WI38 (cell line): ENCODE results near the gene LAPTM5.

Experiments used
- H3K4me3 ChIP-seq: 2 replicates; pipeline ENCODE4 v1.5.1; 2011; ENCODE audit warnings: low read depth, mild to moderate bottlenecking, control low read depth, low read length
- TF ChIP-seq, protein P1 (sequence below): IDR thresholded peaks from 2 replicates; pipeline ENCODE4 v1.5.1; 2012; ENCODE audit warnings: low read depth, mild to moderate bottlenecking, control low read depth, low read length

The LAPTM5 gene

DNA sequence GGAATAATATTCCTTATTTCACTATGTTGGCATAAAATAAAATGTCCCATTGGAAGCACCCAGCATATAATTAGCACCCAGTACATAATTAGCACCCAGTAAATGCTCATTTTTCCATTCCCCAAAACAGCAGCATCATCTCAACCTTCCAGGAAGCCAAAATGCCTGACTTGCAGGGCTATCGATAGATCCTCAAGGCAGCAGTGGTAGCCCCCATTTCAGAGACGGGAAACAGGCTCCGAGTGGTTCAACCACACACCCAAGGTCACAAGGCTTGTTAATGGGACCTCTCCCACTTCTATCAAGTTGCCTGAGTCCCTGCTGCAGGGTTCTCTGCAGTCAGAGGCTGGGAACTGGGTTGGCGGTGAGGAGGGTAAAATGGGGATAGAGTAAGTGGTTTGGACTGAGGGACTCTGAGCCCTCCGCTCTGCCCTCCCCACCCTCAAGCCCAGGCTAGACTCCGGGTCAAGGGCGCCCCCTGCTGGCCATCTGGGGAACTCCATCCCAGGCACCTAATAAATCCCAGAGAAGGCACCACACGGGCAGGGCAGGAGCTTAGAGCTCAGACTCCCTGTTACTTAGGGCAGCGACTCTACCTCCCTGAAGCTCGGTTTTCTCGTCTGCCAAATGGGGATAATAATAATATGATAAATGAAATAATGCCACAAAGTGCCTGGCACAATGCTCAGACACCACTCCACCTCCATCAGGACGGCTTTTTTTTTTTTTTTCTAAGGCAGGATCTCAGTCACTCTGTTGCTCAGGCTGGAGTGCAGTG lies 21.9 kb upstream of the LAPTM5 start:
- H3K4me3 ChIP-seq = no peak overlapping the region
- TF ChIP-seq, protein P1, sequence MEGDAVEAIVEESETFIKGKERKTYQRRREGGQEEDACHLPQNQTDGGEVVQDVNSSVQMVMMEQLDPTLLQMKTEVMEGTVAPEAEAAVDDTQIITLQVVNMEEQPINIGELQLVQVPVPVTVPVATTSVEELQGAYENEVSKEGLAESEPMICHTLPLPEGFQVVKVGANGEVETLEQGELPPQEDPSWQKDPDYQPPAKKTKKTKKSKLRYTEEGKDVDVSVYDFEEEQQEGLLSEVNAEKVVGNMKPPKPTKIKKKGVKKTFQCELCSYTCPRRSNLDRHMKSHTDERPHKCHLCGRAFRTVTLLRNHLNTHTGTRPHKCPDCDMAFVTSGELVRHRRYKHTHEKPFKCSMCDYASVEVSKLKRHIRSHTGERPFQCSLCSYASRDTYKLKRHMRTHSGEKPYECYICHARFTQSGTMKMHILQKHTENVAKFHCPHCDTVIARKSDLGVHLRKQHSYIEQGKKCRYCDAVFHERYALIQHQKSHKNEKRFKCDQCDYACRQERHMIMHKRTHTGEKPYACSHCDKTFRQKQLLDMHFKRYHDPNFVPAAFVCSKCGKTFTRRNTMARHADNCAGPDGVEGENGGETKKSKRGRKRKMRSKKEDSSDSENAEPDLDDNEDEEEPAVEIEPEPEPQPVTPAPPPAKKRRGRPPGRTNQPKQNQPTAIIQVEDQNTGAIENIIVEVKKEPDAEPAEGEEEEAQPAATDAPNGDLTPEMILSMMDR = peak; percentile 82

DNA sequence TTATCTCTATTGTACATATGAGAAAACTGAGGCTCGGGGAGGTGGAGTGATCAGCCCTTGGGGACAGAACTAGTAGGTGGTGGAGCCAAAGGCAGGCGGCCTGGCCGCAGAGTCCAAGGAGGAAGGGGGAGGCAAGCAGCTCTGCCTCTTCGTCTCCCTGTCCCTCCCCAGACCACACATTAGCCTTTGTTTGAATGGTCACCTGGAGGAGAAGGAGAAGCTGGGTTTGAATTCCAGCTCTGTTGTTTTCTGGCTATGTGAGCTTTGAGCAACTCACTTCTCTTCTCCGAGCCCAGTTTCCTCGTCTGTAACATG lies 21.4 kb upstream of the LAPTM5 start:
- TF ChIP-seq, protein P1 = no peak

DNA sequence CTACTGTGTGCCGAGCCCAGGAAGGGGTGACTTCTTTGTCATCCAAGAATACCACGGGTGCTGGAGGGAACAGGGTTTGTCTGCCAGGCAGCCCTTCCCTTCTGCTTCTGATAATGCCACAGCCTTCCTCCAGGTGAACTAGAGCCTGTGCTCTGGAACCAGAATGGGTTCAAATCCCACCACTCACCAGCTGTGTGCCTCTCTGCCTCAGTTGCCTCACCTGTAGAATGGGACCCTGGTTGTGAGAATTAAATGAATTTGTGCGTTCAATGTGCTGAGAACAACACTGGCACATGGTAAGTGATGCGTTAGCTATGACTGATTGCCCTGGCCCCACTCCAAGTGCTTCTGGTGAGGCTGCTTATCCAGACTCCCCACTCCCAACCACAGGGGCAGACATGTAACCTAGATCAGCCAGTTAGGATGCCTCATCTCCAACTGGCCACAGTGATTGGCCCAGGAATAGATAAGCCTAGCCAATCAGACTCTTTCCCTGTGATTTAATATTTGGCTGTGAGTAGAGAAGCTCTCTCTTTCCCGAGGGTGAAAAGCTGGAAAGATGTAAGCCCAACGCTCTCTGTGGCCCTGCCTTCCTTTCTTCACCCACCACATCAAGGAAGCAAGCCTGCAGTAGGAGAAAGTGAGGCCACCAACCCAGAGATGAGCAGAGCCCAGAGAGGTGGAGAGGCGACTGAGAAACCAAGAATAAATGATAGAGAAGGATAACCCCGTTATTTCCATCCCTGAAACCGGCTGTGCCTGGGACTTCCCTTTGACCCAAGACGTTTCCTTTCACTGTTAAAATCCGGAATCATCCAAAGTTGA lies 20.8 kb upstream of the LAPTM5 start:
- no peak overlapping the region for H3K4me3 ChIP-seq
- TF ChIP-seq, protein P1 = no peak

More for the DNA sequence above, 21.4 kb upstream of the LAPTM5 start:
- H3K4me3 ChIP-seq = no peak overlapping the region

DNA sequence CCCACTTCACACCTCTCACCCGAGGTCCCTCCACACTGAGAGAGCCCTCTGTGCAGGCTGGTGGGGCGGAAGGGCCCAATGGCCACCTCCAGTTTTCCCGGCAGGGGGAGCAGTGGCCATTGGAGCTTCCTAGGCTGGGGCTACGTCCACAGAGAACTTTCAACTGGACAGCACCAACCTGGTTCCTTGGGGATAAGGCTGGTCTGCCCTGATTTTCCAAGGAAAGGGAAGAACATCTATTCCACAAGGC lies 20.3 kb upstream of the LAPTM5 start:
- TF ChIP-seq, protein P1 = no peak
- H3K4me3 ChIP-seq = no peak overlapping the region

DNA sequence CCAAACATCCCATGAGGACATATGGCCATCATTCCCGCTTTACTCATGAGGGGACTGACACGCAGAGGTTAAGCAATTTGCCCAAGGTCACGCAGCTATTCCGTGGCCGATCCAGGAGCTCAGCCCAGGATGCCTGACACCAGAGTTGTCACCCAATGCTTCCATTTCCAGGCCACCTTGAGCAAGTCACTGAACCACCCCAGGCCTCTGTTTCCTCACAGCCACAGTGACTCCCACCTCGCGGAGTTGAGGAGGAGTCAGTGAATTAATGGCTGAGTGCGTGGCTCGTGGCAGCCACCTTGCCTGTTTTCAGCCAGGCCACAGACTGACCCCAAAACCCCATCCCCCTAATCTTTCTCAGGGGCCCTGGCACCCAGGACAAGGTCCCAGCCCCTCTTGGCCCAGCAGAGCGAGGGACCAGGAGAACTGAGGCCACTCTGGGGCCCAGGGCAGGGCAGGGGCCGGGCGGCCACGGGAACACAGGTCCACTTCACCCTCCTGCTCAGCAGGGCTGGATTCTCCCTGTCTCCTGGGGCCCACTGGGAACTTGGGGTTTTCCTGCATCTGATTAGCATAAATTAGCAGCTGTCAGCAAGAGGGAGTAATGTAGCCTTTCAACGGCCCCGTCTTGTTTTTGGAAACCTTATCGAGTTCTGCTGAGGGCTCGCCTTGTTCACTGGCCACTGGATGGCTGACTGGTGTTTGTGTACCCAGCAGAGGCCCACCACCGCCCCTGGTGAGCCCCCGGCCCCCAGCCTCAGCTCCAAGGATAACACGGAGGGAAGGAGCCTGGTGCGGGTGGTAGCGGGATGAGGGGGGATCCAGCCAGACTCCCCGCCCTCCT lies 19.7 kb upstream of the LAPTM5 start:
- H3K4me3 ChIP-seq = no peak overlapping the region
- TF ChIP-seq, protein P1 = no peak

DNA sequence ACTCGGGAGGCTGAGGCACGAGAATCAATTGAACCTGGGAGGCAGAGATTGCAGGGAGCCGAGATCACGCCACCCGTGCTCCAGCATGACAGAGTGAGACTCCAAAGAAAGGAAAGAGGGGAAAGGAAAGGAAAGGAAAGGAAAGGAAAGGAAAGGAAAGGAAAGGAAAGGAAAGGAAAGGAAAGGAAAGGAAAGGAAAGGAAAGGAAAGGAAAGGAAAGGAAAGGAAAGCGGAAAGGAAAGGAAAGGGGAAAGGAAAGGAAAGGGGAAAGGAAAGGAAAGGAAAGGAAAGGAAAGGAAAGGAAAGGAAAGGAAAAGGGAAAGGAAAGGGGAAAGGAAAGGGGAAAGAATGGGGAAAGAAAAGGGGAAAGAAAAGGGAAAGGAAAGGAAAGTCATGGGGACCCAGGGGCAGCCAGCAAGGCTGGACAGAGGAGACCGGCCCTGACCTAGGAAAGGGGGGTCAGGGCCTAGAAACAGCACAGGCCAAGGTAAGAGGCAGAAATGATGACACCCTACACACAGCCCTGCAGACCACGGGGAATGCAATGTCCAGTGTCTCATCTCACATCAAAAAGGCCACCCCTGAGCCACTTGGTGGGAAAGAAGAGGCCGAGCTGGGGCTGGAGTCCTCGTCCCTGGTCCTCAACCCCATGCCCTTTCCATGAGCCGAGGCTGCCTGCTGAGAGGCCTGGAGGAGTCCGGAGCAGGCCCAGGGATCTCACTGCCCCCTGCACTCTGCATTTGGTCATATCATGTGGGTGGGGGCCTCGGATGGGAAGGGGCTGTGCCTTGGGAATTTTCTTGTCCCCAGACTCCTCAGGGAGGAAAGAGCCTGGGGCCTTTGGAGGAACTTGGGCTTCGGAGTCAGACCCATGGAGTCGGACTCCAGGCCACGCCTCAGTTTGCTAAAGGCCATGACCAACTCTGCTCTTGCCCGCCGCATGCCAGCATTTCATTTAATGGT lies 18.8 kb upstream of the LAPTM5 start:
- no peak overlapping the region for H3K4me3 ChIP-seq
- TF ChIP-seq, protein P1 = no peak
